Sigmoid colon (tissue), 4 donors: ENCODE measurements around the gene CNGB1.

Experiments
- EP300 ChIP-seq, 4 donors: sonication (generic); formaldehyde crosslinking; IDR thresholded peaks; one replicate each; pipeline ENCODE4 v1.6.1; 2017; ENCODE audit warnings: antibody characterized with exemption in 4 of 4
- TF ChIP-seq, protein P1 (sequence below), 4 experiments: fragments of 450-650 bp in 3 of 4; fragments of 200-600 bp in 1 of 4; IDR thresholded peaks; one replicate each; pipeline ENCODE4 v1.5.1; 2016 to 2019; ENCODE audit warnings: antibody characterized with exemption in 4 of 4, mild to moderate bottlenecking in 3 of 4, moderate library complexity in 2 of 4

GRCh38 chr16:57960826-57961472 lies 10.0 kb downstream of the CNGB1 start:
- TF ChIP-seq, protein P1, sequence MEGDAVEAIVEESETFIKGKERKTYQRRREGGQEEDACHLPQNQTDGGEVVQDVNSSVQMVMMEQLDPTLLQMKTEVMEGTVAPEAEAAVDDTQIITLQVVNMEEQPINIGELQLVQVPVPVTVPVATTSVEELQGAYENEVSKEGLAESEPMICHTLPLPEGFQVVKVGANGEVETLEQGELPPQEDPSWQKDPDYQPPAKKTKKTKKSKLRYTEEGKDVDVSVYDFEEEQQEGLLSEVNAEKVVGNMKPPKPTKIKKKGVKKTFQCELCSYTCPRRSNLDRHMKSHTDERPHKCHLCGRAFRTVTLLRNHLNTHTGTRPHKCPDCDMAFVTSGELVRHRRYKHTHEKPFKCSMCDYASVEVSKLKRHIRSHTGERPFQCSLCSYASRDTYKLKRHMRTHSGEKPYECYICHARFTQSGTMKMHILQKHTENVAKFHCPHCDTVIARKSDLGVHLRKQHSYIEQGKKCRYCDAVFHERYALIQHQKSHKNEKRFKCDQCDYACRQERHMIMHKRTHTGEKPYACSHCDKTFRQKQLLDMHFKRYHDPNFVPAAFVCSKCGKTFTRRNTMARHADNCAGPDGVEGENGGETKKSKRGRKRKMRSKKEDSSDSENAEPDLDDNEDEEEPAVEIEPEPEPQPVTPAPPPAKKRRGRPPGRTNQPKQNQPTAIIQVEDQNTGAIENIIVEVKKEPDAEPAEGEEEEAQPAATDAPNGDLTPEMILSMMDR (IDR thresholded peaks at IDR 0.05), result no peak
- TF ChIP-seq EP300 (IDR thresholded peaks at IDR 0.05), result no peak
